HEK293T (cell line): ENCODE measurements around the gene DCPS.
"Not testable (repeated sequence)": the region's sequence is repeated elsewhere in the genome, so short reads cannot be mapped to it uniquely, and the experiment has no call there.

Experiments
- ELF4 ChIP-seq: fragments of 450-650 bp; IDR thresholded peaks from 2 replicates; pipeline ENCODE4 v1.6.1; 2017; ENCODE audit warnings: antibody characterized with exemption
- HDGF ChIP-seq: fragments of 450-650 bp; IDR thresholded peaks from 2 replicates; pipeline ENCODE4 v1.6.1; 2017; ENCODE audit warnings: antibody characterized with exemption, borderline replicate concordance

GRCh38 chr11:126386729-126387071 lies 82.8 kb downstream of the DCPS start:
- not testable (repeated sequence) for TF ChIP-seq ELF4, HDGF
